GM06990 (cell line): ENCODE measurements around the gene POMP.
A peak's percentile ranks its signal among the peaks of the same experiment; 100 is the strongest.

Experiments used
- DNase-seq: peaks from one replicate; pipeline ENCODE4 v3.0.0-alpha.2; 2011; ENCODE audit not compliant: insufficient read length; ENCODE audit errors: extremely low read depth
- H3K27me3 ChIP-seq: replicated peaks from 2 replicates; pipeline ENCODE4 v1.6.0; 2011; ENCODE audit warnings: low read length; ENCODE audit not compliant: control insufficient read depth, insufficient read depth
- H3K36me3 ChIP-seq: 2 replicates; pipeline ENCODE4 v1.5.1; 2011; ENCODE audit warnings: low read length; ENCODE audit not compliant: control insufficient read depth, insufficient read depth
- H3K4me3 ChIP-seq: replicated peaks from 2 replicates; pipeline ENCODE4 v1.5.1; 2011; ENCODE audit warnings: low read depth, mild to moderate bottlenecking, control low read depth, low read length
- TF ChIP-seq, protein P1 (sequence below): IDR thresholded peaks from 2 replicates; pipeline ENCODE4 v1.5.1; 2011; ENCODE audit warnings: low read length, control low read depth, mild to moderate bottlenecking, inconsistent platforms; ENCODE audit not compliant: insufficient read depth, poor library complexity, severe bottlenecking

POMP gene

DNA sequence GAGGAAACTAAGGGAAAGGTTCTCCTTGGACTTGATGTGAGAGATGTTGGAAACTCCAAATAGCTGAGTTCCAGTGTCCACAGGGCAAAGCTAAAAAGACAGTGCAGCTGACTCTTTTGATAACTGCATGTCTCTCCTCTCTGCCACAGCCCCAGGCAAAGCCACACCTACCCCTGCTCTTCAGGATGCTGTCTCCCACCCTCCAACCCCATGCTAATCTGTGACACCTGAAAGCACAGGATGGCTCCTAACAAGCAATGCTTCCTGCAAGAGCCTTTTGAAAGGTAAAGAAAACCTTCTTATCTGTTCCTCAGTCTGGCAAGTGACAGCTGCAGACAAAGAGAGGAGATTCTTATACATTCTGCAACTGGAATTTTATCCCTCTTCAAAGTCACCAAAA is 45.4 kb downstream of the POMP start:
- TF ChIP-seq, protein P1, sequence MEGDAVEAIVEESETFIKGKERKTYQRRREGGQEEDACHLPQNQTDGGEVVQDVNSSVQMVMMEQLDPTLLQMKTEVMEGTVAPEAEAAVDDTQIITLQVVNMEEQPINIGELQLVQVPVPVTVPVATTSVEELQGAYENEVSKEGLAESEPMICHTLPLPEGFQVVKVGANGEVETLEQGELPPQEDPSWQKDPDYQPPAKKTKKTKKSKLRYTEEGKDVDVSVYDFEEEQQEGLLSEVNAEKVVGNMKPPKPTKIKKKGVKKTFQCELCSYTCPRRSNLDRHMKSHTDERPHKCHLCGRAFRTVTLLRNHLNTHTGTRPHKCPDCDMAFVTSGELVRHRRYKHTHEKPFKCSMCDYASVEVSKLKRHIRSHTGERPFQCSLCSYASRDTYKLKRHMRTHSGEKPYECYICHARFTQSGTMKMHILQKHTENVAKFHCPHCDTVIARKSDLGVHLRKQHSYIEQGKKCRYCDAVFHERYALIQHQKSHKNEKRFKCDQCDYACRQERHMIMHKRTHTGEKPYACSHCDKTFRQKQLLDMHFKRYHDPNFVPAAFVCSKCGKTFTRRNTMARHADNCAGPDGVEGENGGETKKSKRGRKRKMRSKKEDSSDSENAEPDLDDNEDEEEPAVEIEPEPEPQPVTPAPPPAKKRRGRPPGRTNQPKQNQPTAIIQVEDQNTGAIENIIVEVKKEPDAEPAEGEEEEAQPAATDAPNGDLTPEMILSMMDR = no peak
- no peaks in the 10 kb centered on the region for H3K27me3 ChIP-seq
- no peaks in the 10 kb centered on the region for H3K36me3 ChIP-seq
- no peak for DNase-seq
- H3K4me3 ChIP-seq = no peak overlapping the region

DNA sequence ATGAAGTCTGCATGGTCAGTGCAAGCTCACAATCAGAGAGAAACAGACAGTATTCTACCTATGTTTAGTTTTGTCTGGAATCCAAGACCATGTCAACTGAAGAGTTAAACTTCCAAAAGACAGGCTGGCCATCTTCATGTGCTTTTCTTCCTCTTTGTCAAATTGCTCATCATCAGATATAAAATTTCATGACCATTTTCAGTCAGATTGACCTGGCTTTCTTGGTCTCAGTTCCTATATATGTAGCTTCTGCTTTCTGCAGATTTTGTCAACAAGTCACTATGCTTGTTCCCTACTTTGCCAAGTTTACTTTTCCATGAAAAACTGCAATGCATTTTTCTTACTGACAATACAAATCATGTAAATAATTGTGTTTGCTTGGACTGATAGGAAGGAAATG is 46.0 kb downstream of the POMP start:
- Histone ChIP-seq H3K36me3 (no peaks in the 10 kb centered on the region), H3K4me3 (no peak overlapping the region), H3K27me3 (no peaks in the 10 kb centered on the region)
- no peak for DNase-seq
- TF ChIP-seq, protein P1 = no peak

DNA sequence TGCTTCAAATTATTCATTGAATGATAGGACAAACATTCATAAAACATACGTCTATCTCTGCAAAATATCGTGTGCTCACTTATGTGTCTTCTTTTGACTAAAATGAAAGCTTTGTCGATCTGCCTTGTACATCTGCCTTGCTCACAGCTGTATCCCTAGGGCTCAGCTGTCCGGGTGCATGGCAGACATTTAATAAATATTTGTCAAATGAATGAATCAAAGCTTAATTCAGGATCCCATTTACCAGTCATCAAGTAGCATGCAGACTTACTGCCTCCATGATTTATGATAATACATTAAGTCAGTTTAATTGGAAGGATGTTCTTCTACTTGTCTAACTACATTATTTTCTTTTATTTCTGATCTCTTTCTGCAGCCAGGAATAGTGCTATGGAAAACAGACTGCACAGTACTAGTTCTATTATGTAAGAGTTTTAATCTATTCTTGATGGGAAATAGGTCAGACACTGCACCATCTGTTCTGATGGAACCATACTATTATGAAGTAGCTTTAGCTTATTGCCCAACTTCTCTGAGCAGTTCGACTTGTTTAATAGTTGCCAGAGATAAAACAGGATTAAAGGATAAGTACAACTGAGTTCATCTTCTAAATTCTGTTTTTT is 46.6 kb downstream of the POMP start:
- TF ChIP-seq, protein P1 = no peak
- peaks cover 3% of the 10 kb centered on the region; the same call in 1 of the 2 replicates for H3K36me3 ChIP-seq
- H3K27me3 ChIP-seq = no peaks in the 10 kb centered on the region
- no peak for DNase-seq
- H3K4me3 ChIP-seq = no peak overlapping the region

DNA sequence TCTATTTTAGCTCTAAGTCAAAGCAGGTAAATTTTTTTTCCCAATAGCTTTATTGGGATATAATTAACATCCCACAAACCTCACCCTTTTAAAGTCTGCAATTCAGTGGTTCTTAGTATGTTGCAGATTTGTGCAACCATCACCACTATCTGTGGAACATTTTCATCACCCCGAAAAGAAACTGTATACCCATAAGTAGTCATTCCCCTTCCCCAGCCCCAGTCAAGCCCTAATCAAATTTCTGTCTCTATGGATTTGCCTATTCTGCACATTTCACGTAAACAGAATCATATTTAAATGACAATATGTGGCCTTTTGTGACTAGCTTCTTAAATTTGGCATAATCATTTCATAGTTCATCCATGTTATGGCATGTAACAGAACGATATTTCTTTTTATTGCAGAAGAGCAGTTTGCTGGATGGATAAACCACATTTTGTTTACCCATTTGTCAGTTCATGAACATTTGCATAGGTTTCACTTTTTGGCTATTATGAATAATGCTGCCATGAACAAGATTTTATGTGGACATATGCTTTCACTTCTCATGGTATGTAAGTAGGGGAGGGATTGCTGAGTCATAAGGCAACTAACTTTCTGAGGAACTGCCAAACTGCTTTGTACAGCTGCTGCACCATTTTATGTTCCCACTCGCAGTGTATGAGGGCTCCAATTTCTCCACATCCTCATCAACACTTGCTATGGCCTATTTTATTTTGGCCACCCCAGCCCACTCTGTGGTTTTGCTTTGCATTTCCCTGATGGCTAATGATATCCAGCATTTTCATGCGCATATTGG is 48.9 kb downstream of the POMP start:
- TF ChIP-seq, protein P1 = no peak
- DNase-seq = peak; percentile 83
- no peak overlapping the region; the same call in 1 of the 2 replicates for H3K4me3 ChIP-seq
- no peaks in the 10 kb centered on the region for H3K27me3 ChIP-seq
- peaks cover 3% of the 10 kb centered on the region; the same call in 1 of the 2 replicates for H3K36me3 ChIP-seq

DNA sequence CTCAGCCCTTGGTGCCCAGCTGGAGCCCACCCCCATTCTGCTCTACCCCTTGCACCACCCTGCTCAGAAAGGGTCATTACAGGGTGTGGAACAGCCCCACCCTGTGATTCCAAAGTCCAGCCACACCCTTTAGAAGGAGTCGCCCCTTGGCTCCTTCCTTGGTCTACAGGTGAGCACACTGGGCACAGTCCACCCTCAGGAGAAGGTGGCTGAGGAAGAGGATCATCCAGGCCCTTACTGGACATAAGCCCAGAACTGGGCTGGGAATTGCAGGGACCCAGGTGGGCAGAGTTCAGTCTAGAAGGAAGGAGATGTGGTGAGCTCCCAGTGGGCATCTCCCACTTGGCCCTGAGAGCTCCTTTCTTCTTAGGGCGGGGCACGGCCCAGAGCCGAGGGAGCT is 51.2 kb downstream of the POMP start:
- H3K4me3 ChIP-seq = no peak overlapping the region
- TF ChIP-seq, protein P1 = no peak
- DNase-seq = no peak
- no peaks in the 10 kb centered on the region for H3K27me3 ChIP-seq
- H3K36me3 ChIP-seq = peaks cover 3% of the 10 kb centered on the region; the same call in 1 of the 2 replicates
